H9 (cell line): ENCODE results near the gene JMJD8. TPM values are rescaled to one million over a fixed set of nuclear protein-coding genes. Genes with fewer than 3 reads are reported as not detected.

Experiments used
- DNase-seq: peaks from one replicate; pipeline ENCODE4 v3.0.0-alpha.2; 2017
- H2AFZ ChIP-seq: one replicate; pipeline ENCODE4 v1.6.1; 2013; ENCODE audit warnings: mild to moderate bottlenecking, low read length, control low read depth, moderate library complexity
- H2AK5ac ChIP-seq: 2 replicates; pipeline ENCODE4 v1.6.1; 2013; ENCODE audit warnings: low read length, control low read depth, mixed read lengths; ENCODE audit not compliant: insufficient read length
- H2BK120ac ChIP-seq: one replicate; pipeline ENCODE4 v1.6.1; 2013; ENCODE audit warnings: low read depth, mild to moderate bottlenecking, low read length, control low read depth, inconsistent platforms; ENCODE audit not compliant: poor library complexity, severe bottlenecking
- H2BK12ac ChIP-seq: 2 replicates; pipeline ENCODE4 v1.6.1; 2013; ENCODE audit warnings: low read length, control low read depth, mixed read lengths, low read depth; ENCODE audit not compliant: insufficient read length
- H2BK15ac ChIP-seq: 2 replicates; pipeline ENCODE4 v1.6.1; 2013; ENCODE audit warnings: low read depth, low read length, control low read depth
- H2BK20ac ChIP-seq: one replicate; pipeline ENCODE4 v1.6.1; 2013; ENCODE audit warnings: low read depth, mild to moderate bottlenecking, low read length, control low read depth, inconsistent platforms; ENCODE audit not compliant: poor library complexity, severe bottlenecking
- H2BK5ac ChIP-seq: 2 replicates; pipeline ENCODE4 v1.6.1; 2013; ENCODE audit warnings: low read length, control low read depth, mixed read lengths; ENCODE audit not compliant: insufficient read length
- H3K14ac ChIP-seq: 2 replicates; pipeline ENCODE4 v1.6.1; 2013; ENCODE audit warnings: low read length, control low read depth; ENCODE audit not compliant: insufficient read depth
- H3K18ac ChIP-seq: 2 replicates; pipeline ENCODE4 v1.6.1; 2013; ENCODE audit warnings: low read depth, mild to moderate bottlenecking, mixed read lengths, low read length, control low read depth; ENCODE audit not compliant: insufficient read length
- H3K23ac ChIP-seq: 2 replicates; pipeline ENCODE4 v1.6.1; 2013; ENCODE audit warnings: low read length, control low read depth, mixed read lengths, low read depth; ENCODE audit not compliant: insufficient read length
- H3K23me2 ChIP-seq: 2 replicates; pipeline ENCODE4 v1.6.1; 2013; ENCODE audit warnings: low read depth, mild to moderate bottlenecking, mixed read lengths, low read length, control low read depth; ENCODE audit not compliant: insufficient read length, poor library complexity, severe bottlenecking
- H3K27ac ChIP-seq: 2 replicates; pipeline ENCODE4 v1.5.1; 2013; ENCODE audit warnings: low read length, control low read depth, mixed read lengths, low read depth; ENCODE audit not compliant: insufficient read length
- H3K27me3 ChIP-seq: 2 replicates; pipeline ENCODE4 v1.6.1; 2013; ENCODE audit warnings: low read length, control low read depth, inconsistent platforms; ENCODE audit not compliant: insufficient read depth
- H3K4ac ChIP-seq: 2 replicates; pipeline ENCODE4 v1.6.1; 2013; ENCODE audit warnings: low read depth, mild to moderate bottlenecking, control low read depth, inconsistent platforms, low read length, moderate library complexity
- H3K4me1 ChIP-seq: 2 replicates; pipeline ENCODE4 v1.6.1; 2013; ENCODE audit warnings: low read length, control low read depth, inconsistent platforms; ENCODE audit not compliant: insufficient read depth
- H3K4me2 ChIP-seq: 2 replicates; pipeline ENCODE4 v1.6.1; 2013; ENCODE audit warnings: low read length, control low read depth, mixed read lengths; ENCODE audit not compliant: insufficient read length, insufficient read depth
- H3K56ac ChIP-seq: 2 replicates; pipeline ENCODE4 v1.6.1; 2013; ENCODE audit warnings: low read depth, mild to moderate bottlenecking, mixed read lengths, low read length, control low read depth; ENCODE audit not compliant: insufficient read length
- H3K79me1 ChIP-seq: 2 replicates; pipeline ENCODE4 v1.6.1; 2013; ENCODE audit warnings: low read depth, mild to moderate bottlenecking, moderate library complexity, low read length, control low read depth, inconsistent platforms; ENCODE audit not compliant: insufficient read depth, poor library complexity, severe bottlenecking
- H3K79me2 ChIP-seq: 2 replicates; pipeline ENCODE4 v1.6.1; 2013; ENCODE audit warnings: low read length, control low read depth, inconsistent platforms; ENCODE audit not compliant: insufficient read depth
- H3K9ac ChIP-seq: 2 replicates; pipeline ENCODE4 v1.6.1; 2013; ENCODE audit warnings: low read length, control low read depth, mixed read lengths; ENCODE audit not compliant: insufficient read length; ENCODE audit errors: extremely low read depth
- H3K9me3 ChIP-seq: one replicate; pipeline ENCODE4 v1.6.1; 2013; ENCODE audit warnings: low read depth, low read length, inconsistent platforms; ENCODE audit not compliant: control insufficient read depth
- H3T11ph ChIP-seq: one replicate; pipeline ENCODE4 v1.6.1; 2013; ENCODE audit warnings: mild to moderate bottlenecking, low read length, control low read depth, inconsistent platforms
- H4K20me1 ChIP-seq: one replicate; pipeline ENCODE4 v1.6.1; 2013; ENCODE audit not compliant: control insufficient read depth, insufficient read length, insufficient read depth
- H4K5ac ChIP-seq: 2 replicates; pipeline ENCODE4 v1.6.1; 2013; ENCODE audit warnings: low read depth, mild to moderate bottlenecking, mixed read lengths, low read length, control low read depth; ENCODE audit not compliant: insufficient read length
- H4K8ac ChIP-seq: replicated peaks from 2 replicates; pipeline ENCODE4 v1.6.1; 2013; ENCODE audit warnings: low read length, control low read depth, mixed read lengths, low read depth; ENCODE audit not compliant: insufficient read length
- H4K91ac ChIP-seq: 2 replicates; pipeline ENCODE4 v1.6.1; 2013; ENCODE audit warnings: low read depth, mild to moderate bottlenecking, moderate library complexity, mixed read lengths, low read length, control low read depth; ENCODE audit not compliant: insufficient read length
- H3K27ac Mint-ChIP-seq, 3 experiments: 2 replicates in 2 of 3; 3 replicates in 1 of 3; pipeline ENCODE4 v1.8.0; 2020 to 2021; ENCODE audit warnings: mixed read lengths in 3 of 3, mild to moderate bottlenecking in 1 of 3, moderate library complexity in 1 of 3
- H3K27me3 Mint-ChIP-seq: 2 replicates; pipeline ENCODE4 v1.8.0; 2021; ENCODE audit warnings: low read depth, mild to moderate bottlenecking, moderate library complexity, mixed read lengths
- H3K36me3 Mint-ChIP-seq, 3 experiments: 2 replicates in 2 of 3; 3 replicates in 1 of 3; pipeline ENCODE4 v1.8.0; 2020 to 2021; ENCODE audit warnings: low read depth in 3 of 3, mixed read lengths in 3 of 3; ENCODE audit not compliant: insufficient read depth in 1 of 3
- H3K4me1 Mint-ChIP-seq, 2 experiments: 2 replicates each; pipeline ENCODE4 v1.8.0; 2020; ENCODE audit warnings: mixed read lengths in 2 of 2
- H3K4me3 Mint-ChIP-seq, 2 experiments: 2 replicates in 1 of 2; 3 replicates in 1 of 2; pipeline ENCODE4 v1.8.0; 2020 to 2021; ENCODE audit warnings: mild to moderate bottlenecking in 2 of 2, mixed read lengths in 2 of 2, moderate library complexity in 1 of 2
- H3K9me3 Mint-ChIP-seq, 2 experiments: 2 replicates in 1 of 2; 3 replicates in 1 of 2; pipeline ENCODE4 v1.8.0; 2020; ENCODE audit warnings: mild to moderate bottlenecking in 2 of 2, mixed read lengths in 2 of 2, moderate library complexity in 1 of 2
- CTCF ChIP-seq: fragments of 200-600 bp; sonication (generic); conservative IDR thresholded peaks from 3 replicates; pipeline ENCODE4 v1.8.0; 2021; ENCODE audit warnings: antibody characterized with exemption, mild to moderate bottlenecking
- WGBS: extraction: QIAGEN DNeasy Blood & Tissue Kit; methylation state at CpG from one replicate; pipeline ENCODE4 v1.1.7; 2013; ENCODE audit warnings: missing lambda C conversion rate, low lambda C conversion rate, mixed read lengths; ENCODE audit not compliant: insufficient read length; ENCODE audit errors: extremely low coverage; 5-methylcytosine and 5-hydroxymethylcytosine counted together
- total RNA-seq: library from RNA; stranded (reverse); gene quantifications from 2 replicates; pipeline ENCODE4 v1.2.1, GENCODE V29; 2021

JMJD8 gene
- total RNA-seq, 1 experiment from 2014 or later, result 52.7 TPM

GRCh38 chr16:678858-679813, 5.0 kb downstream of the JMJD8 start:
- no peak for TF ChIP-seq CTCF
- Mint-ChIP-seq H3K27me3 (peaks cover 3% of the 10 kb centered on the region; the same call in 1 of the 2 replicates), H3K4me1 (peaks cover 24 to 42% of the 10 kb centered on the region in 2 experiments), H3K27ac (peak overlapping the region in 2 of 3 experiments; percentile 57 to 85; a peak in 3 of 7 replicates), H3K9me3 (no peaks in the 10 kb centered on the region), H3K36me3 (peaks cover 14 to 28% (median 21%) of the 10 kb centered on the region in 3 experiments; a peak in 6 of 7 replicates), H3K4me3 (peak overlapping the region; percentile 56 to 79)
- H3K27me3 ChIP-seq, result no peaks in the 10 kb centered on the region
- no peaks in the 10 kb centered on the region for H4K20me1 ChIP-seq
- no peak overlapping the region for H4K8ac ChIP-seq
- H2BK120ac ChIP-seq, result no peak overlapping the region
- WGBS, result no CpG with 5 or more reads among the region's 52 CpGs
- no peak overlapping the region for H3K9ac ChIP-seq
- peaks cover 15% of the 10 kb centered on the region for H3K23me2 ChIP-seq
- H3K4me1 ChIP-seq, result no peaks in the 10 kb centered on the region
- H2AK5ac ChIP-seq, result no peak overlapping the region
- no peak overlapping the region for H3K56ac ChIP-seq
- no peak overlapping the region for H2AFZ ChIP-seq
- H3K9me3 ChIP-seq, result no peaks in the 10 kb centered on the region
- peak overlapping the region; percentile 61 for H3K4me2 ChIP-seq
- no peak overlapping the region for H2BK15ac ChIP-seq
- H3K27ac ChIP-seq, result no peak overlapping the region
- DNase-seq, result peak; percentile 84
- H2BK20ac ChIP-seq, result no peak overlapping the region
- H4K5ac ChIP-seq, result no peak overlapping the region
- no peak overlapping the region for H4K91ac ChIP-seq
- H3T11ph ChIP-seq, result no peak overlapping the region
- H3K79me2 ChIP-seq, result peaks cover 2% of the 10 kb centered on the region; the same call in 1 of the 2 replicates
- no peaks in the 10 kb centered on the region for H3K79me1 ChIP-seq
- peak overlapping the region; percentile 46 for H3K18ac ChIP-seq
- H2BK12ac ChIP-seq, result no peak overlapping the region
- H3K23ac ChIP-seq, result no peak overlapping the region
- H2BK5ac ChIP-seq, result no peak overlapping the region
- H3K14ac ChIP-seq, result no peak overlapping the region; the same call in 1 of the 2 replicates
- no peak overlapping the region for H3K4ac ChIP-seq
